SK-N-SH (cell line): Measurements from ENCODE around the gene BANF1.

Experiments used
- EZH2phosphoT487 ChIP-seq: fragments of 200-600 bp; sonication (generic); IDR thresholded peaks from 2 replicates; pipeline ENCODE4 v1.6.1; 2017; ENCODE audit warnings: low read depth, mixed run types, mild to moderate bottlenecking, antibody characterized with exemption, moderate library complexity, borderline replicate concordance
- SMC3 ChIP-seq: IDR thresholded peaks from 2 replicates; pipeline ENCODE4 v1.6.1; 2012; ENCODE audit warnings: low read depth, low read length, improper control_type of control experiment
- TAF1 ChIP-seq: IDR thresholded peaks from 2 replicates; pipeline ENCODE4 v1.6.1; 2012; ENCODE audit warnings: low read depth, mild to moderate bottlenecking, low read length, moderate library complexity, borderline replicate concordance
- YY1 ChIP-seq: IDR thresholded peaks from 2 replicates; pipeline ENCODE4 v1.4.0; 2012; ENCODE audit warnings: low read depth, mild to moderate bottlenecking
- TF ChIP-seq, protein P1 (sequence below): IDR thresholded peaks from 2 replicates; pipeline ENCODE4 v1.4.0; 2012; ENCODE audit warnings: low read depth, borderline replicate concordance
- TF ChIP-seq, protein P2 (sequence below): IDR thresholded peaks from 2 replicates; pipeline ENCODE4 v1.4.0; 2012; ENCODE audit warnings: low read depth

DNA sequence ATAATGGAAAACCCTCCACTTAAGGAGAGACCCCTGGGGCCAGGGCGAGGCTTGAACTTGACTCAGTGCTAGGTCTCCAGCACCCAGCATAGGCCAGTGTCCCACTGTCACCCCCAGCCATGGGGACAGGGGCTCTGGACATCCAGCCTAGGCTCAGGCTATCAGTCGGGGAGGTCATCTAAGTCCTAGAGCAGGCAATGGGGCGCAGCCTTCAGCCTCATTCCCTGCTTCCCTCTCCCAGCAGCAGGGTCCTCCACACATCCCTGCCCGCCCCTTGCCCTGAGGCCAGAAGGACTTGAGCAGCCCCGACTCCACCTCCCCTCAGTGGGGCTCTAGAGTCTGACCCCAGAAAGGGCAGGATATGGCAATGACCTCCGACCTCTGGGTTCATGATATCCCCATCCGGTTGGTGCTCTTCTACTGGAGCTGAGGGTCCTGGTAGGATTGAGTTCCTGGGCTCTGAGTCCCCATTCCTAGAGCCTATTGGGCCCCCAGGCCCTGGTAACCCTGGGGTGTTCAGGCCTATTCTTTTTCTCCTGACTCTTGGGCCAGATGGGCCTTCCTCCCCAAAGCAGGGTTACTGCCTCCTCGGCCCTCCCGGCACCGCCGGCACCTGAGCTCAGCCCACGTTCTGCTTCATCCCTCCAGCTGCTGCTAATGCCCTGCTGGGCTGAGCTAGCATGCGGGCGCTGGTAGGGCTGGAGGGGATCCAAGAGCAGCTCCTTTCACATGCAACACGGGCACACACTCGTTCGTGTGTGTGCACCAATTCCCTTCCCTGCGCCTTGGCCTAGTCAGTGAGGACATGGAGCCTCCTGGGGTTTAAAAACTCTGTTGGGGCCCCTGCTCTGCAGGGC, 13.9 kb downstream of the BANF1 start:
- TF ChIP-seq EZH2phosphoT487 (no peak), TAF1 (no peak), SMC3 (no peak), YY1 (no peak)
- TF ChIP-seq, protein P1, sequence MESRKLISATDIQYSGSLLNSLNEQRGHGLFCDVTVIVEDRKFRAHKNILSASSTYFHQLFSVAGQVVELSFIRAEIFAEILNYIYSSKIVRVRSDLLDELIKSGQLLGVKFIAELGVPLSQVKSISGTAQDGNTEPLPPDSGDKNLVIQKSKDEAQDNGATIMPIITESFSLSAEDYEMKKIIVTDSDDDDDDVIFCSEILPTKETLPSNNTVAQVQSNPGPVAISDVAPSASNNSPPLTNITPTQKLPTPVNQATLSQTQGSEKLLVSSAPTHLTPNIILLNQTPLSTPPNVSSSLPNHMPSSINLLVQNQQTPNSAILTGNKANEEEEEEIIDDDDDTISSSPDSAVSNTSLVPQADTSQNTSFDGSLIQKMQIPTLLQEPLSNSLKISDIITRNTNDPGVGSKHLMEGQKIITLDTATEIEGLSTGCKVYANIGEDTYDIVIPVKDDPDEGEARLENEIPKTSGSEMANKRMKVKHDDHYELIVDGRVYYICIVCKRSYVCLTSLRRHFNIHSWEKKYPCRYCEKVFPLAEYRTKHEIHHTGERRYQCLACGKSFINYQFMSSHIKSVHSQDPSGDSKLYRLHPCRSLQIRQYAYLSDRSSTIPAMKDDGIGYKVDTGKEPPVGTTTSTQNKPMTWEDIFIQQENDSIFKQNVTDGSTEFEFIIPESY: no peak
- TF ChIP-seq, protein P2, sequence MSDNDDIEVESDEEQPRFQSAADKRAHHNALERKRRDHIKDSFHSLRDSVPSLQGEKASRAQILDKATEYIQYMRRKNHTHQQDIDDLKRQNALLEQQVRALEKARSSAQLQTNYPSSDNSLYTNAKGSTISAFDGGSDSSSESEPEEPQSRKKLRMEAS: no peak
